ENCODE data around the gene PAXX. TPM values are rescaled to one million over a fixed set of nuclear protein-coding genes. Genes with fewer than 3 reads are reported as not detected.

The PAXX gene
- total RNA-seq, 1 experiment from 2014 or later, result 89.0 TPM

GRCh38 chr9:137012694-137013570 is 20.7 kb downstream of the PAXX start:
- Histone ChIP-seq H3K9me2 (ENCODE audit: insufficient read depth) (no peaks in the 10 kb centered on the region), H4K20me1 (ENCODE audit: insufficient read depth) (no peaks in the 10 kb centered on the region), H3K27me3 (ENCODE audit: insufficient read depth, low read length) (no peaks in the 10 kb centered on the region), H3K9ac (ENCODE audit: low read length) (no peak overlapping the region), H3K36me3 (ENCODE audit: control insufficient read depth in 1 of 2, insufficient read depth in 2 of 2, low read length in 2 of 2) (peaks cover 17 to 34% of the 10 kb centered on the region in 2 experiments; a peak in 3 of 4 replicates), H2AFZ (ENCODE audit: low read depth, low read length, poor library complexity, severe bottlenecking) (no peak overlapping the region), H3K4me3 (replicated peaks in 1 of 2; ENCODE audit: low read depth in 1 of 2, low read length in 2 of 2) (no peak overlapping the region), H3K79me2 (ENCODE audit: insufficient read depth, low read length) (no peaks in the 10 kb centered on the region), H3K27ac (ENCODE audit: low read depth, low read length) (no peak overlapping the region), H3K9me3 (ENCODE audit: control insufficient read depth in 1 of 2, insufficient read depth in 1 of 2, low read depth in 1 of 2, low read length in 2 of 2) (no peaks in the 10 kb centered on the region), H3K4me2 (ENCODE audit: low read length) (no peak overlapping the region), H3K4me1 (ENCODE audit: control insufficient read depth in 1 of 2, insufficient read depth in 2 of 2, low read length in 2 of 2) (no peaks in the 10 kb centered on the region)
- ATAC-seq (no peak), DNase-seq (ENCODE audit: low read depth, low spot score) (no peak)
- TF ChIP-seq SRF (IDR thresholded peaks at IDR 0.05; ENCODE audit: low read depth) (no peak), ZBTB33 (IDR thresholded peaks at IDR 0.05; ENCODE audit: extremely low read depth, insufficient replicate concordance, low read length) (no peak), TCF7L2 (IDR thresholded peaks at IDR 0.05; ENCODE audit: borderline replicate concordance, extremely low read depth, insufficient read depth, insufficient read length) (no peak), RAD21 (IDR thresholded peaks at IDR 0.05; ENCODE audit: low read depth) (no peak), ZFX (IDR thresholded peaks at IDR 0.05) (no peak), ATF3 (IDR thresholded peaks at IDR 0.05) (no peak), SP1 (IDR thresholded peaks at IDR 0.05; ENCODE audit: low read depth) (no peak), CEBPB (IDR thresholded peaks at IDR 0.05; ENCODE audit: low read depth) (no peak), YY1 (IDR thresholded peaks at IDR 0.05; ENCODE audit: extremely low read depth, insufficient replicate concordance, low read depth, low read length) (no peak), ZNF274 (IDR thresholded peaks at IDR 0.05; ENCODE audit: low read depth, low read length) (no peak), EZH2 (IDR thresholded peaks at IDR 0.05) (no peak), ELF1 (IDR thresholded peaks at IDR 0.05; ENCODE audit: borderline replicate concordance, low read depth) (no peak), MAX (IDR thresholded peaks at IDR 0.05) (no peak), POLR2AphosphoS5 (IDR thresholded peaks at IDR 0.05; ENCODE audit: low read depth, low read length) (no peak), CBX3 (IDR thresholded peaks at IDR 0.05; ENCODE audit: low read depth) (no peak)
- ChIA-PET POLR2A (no interaction called here), RAD21 (ENCODE audit: low non-redundant PET in 1 of 2, low total read pairs in 2 of 2, uncharacterized antibody in 2 of 2, unreplicated experiment in 2 of 2) (no interaction called here), CTCF (no interaction called here)
- intact Hi-C loops (cut with micrococcal nuclease), result no loop called here
- no TSS peak for BruUV-seq (replicated peaks)

All from HCT116 (cell line).